Measurements from ENCODE around the gene TFCP2L1.

The TFCP2L1 gene

DNA sequence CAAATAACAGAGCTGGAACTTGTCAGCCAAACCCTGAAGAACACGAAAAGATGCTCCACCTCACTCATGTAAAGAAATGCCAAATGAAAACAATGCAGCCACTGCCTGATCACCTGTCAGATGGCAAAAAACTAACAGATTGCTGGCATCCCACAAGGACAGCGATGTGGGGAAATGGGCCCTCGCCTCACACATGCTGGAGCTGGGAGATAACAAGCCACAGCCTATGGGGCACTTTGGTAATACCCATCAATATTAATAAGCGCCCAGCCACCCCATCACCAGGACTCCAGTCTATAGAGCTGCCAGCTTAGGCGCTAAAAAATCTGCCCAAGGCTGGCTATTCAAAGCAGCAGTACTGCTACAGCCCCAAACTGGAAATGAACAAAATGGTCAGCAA is 27.0 kb downstream of the TFCP2L1 start:
- TF ChIP-seq, protein P1, sequence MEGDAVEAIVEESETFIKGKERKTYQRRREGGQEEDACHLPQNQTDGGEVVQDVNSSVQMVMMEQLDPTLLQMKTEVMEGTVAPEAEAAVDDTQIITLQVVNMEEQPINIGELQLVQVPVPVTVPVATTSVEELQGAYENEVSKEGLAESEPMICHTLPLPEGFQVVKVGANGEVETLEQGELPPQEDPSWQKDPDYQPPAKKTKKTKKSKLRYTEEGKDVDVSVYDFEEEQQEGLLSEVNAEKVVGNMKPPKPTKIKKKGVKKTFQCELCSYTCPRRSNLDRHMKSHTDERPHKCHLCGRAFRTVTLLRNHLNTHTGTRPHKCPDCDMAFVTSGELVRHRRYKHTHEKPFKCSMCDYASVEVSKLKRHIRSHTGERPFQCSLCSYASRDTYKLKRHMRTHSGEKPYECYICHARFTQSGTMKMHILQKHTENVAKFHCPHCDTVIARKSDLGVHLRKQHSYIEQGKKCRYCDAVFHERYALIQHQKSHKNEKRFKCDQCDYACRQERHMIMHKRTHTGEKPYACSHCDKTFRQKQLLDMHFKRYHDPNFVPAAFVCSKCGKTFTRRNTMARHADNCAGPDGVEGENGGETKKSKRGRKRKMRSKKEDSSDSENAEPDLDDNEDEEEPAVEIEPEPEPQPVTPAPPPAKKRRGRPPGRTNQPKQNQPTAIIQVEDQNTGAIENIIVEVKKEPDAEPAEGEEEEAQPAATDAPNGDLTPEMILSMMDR (IDR thresholded peaks at IDR 0.05; ENCODE audit: insufficient read depth, low read length, missing control alignments) = no peak
- no peak overlapping the region for H3K4me3 ChIP-seq (ENCODE audit: low read depth, low read length)
- POLR2A ChIA-PET = no interaction called here
- CTCF ChIA-PET = no interaction called here
- no peak for DNase-seq (ENCODE audit: low read depth, low spot score)

DNA sequence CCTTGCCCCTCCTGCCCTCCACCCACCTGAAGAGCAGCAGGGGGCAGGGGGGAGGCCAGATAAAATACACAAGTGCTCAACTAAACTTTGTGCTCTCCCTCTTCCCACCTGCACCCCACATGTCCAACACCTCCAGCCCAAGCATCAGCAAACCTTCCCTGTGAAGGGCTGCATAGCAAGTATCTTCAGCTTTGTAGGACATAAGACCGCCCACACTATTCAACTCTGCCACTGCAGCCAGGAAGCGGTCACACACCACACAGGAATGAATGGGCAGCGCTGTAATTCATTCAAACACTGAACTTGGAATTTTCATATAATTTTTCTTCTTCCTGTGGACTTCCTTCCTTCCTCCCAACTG is 27.5 kb downstream of the TFCP2L1 start:
- CTCF ChIA-PET = no interaction called here
- POLR2A ChIA-PET = no interaction called here
- no peak for DNase-seq (ENCODE audit: low read depth, low spot score)
- no peak overlapping the region for H3K4me3 ChIP-seq (ENCODE audit: low read depth, low read length)
- TF ChIP-seq, protein P1 (IDR thresholded peaks at IDR 0.05; ENCODE audit: insufficient read depth, low read length, missing control alignments) = no peak

DNA sequence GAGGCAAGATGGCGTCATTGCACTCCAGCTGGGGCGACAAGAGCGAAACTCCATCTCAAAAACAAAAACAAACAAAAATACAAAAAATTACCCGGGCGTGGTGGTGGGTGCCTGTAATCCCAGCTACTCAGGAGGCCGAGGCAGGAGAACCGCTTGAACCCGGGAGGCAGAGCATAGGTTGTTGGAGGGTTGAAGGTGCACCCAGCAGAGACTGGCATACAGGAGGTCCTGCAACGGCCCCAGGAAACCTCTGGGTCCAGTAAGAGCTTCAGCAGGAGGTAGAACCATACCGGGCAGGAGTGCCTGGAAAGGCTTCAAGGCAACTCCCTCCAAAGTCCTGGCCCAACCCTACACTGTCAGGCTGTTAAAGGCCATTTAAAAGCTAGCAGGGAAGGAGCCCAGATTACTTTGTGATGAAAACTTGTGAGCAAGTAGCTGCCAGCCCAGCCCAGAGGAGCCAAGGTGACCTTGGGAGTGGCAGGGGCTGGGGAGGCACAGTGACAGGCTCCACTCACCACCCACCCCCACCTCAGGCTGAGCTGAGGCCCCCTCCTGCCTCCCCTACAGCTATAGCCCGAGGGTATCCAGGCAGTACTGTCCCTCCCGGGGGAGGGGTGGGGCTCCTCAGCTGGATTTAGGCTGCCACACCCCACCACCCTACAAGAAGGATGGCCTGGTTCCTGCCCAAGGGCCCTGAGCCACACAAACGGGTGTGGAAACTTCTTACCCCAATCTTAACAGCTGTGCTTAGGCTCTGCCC is 28.1 kb downstream of the TFCP2L1 start:
- CTCF ChIA-PET = no interaction called here
- TF ChIP-seq, protein P1 (IDR thresholded peaks at IDR 0.05; ENCODE audit: insufficient read depth, low read length, missing control alignments) = no peak
- H3K4me3 ChIP-seq (ENCODE audit: low read depth, low read length) = no peak overlapping the region
- no peak for DNase-seq (ENCODE audit: low read depth, low spot score)
- POLR2A ChIA-PET = no interaction called here

DNA sequence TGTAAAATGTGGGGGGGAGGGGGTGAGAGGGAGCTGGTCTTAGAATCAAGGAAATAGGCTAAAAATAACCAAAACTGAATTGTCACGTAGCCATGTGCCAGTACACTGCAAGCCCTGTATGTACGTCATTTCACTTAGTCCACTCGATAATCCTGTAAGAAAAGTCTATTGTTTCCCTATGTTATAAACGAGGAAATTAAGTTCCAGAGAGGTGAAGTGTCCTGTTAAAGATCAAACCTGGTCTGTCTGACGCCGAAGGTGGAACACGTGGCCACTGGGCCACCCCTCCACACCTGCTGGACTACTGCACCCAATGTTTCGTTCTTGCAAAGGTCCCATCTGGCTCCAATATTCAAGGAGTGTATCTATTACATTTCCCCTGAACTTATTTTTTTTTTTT is 29.6 kb downstream of the TFCP2L1 start:
- ChIA-PET POLR2A (no interaction called here), CTCF (no interaction called here)
- DNase-seq (ENCODE audit: low read depth, low spot score) = no peak
- TF ChIP-seq, protein P1 (IDR thresholded peaks at IDR 0.05; ENCODE audit: insufficient read depth, low read length, missing control alignments) = no peak
- no peak overlapping the region for H3K4me3 ChIP-seq (ENCODE audit: low read depth, low read length)

DNA sequence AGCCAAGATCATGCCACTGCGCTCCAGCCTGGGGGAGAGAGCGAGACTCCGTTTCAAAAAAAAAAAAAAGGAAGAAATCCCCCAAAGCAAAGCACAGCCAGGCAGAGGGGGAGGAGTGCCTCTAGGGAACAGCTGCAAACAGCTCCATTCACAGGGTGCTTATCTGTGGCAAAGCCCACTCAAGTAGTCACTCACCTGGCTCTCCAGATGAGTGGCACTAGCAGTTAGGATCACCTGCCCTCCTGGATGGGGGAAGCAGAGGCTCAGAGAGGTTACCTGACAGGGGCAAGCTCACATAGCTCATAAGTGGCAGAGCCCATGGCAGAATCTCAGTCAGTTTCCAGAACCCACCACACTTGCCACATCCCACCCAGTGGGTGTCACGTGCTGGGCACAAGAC is 30.3 kb downstream of the TFCP2L1 start:
- no peak for DNase-seq (ENCODE audit: low read depth, low spot score)
- ChIA-PET CTCF (no interaction called here), POLR2A (no interaction called here)
- TF ChIP-seq, protein P1 (IDR thresholded peaks at IDR 0.05; ENCODE audit: insufficient read depth, low read length, missing control alignments) = no peak
- H3K4me3 ChIP-seq (ENCODE audit: low read depth, low read length) = no peak overlapping the region

DNA sequence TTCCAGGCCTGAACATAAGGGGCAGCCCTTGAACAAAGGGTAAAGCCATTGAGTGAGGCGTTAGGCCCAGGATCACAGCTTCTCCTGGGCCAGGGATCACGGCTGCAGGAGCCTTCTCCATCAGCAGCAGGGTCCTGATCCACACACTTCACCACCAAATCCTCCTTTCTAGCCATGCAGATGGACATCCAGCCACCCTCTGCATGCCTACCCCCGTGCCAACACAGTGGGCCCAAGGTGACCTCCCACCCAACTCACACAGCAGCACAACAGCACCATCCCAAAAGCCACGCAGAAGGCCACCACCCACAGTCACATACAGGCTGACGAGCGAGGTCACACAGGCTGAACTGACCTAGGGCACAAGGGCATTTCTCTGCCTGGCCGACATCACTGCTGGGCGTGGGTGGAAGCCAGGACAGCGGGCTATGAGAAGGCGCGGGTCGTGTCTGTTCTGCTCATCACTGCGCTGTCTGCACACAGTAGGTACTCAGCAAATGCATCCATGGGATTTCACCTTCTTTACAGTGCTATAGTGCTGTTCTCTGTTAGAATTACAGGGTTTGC is 31.2 kb downstream of the TFCP2L1 start:
- CTCF ChIA-PET = no interaction called here
- no peak overlapping the region for H3K4me3 ChIP-seq (ENCODE audit: low read depth, low read length)
- TF ChIP-seq, protein P1 (IDR thresholded peaks at IDR 0.05; ENCODE audit: insufficient read depth, low read length, missing control alignments) = no peak
- no peak for DNase-seq (ENCODE audit: low read depth, low spot score)
- POLR2A ChIA-PET = no interaction called here

Data from AG04449 (cell line).